Stimulated activated naive CD8-positive, alpha-beta T cell treated with anti-CD3 and anti-CD28 coated beads, Interleukin-15, amount 100 ng/mL, for 72 hours (primary cell): ENCODE data around the gene TAAR2.
A peak's percentile ranks its signal among the peaks of the same experiment; 100 is the strongest.

ENCODE experiments used
- ATAC-seq: fragments of 150-1000 bp; cut with Tn5 transposase; 2 replicates; pipeline ENCODE4 v1.10.0; 2021; ENCODE audit warnings: mild to moderate bottlenecking, moderate library complexity
- DNase-seq, 2 donors: peaks; one replicate each; pipeline ENCODE4 v3.0.0; 2021 to 2022
- H3K27ac Mint-ChIP-seq, 2 donors: one replicate each; pipeline ENCODE4 v1.8.0; 2022; ENCODE audit warnings: mild to moderate bottlenecking in 2 of 2, mixed read lengths in 2 of 2, moderate library complexity in 2 of 2
- H3K27me3 Mint-ChIP-seq: one replicate; pipeline ENCODE4 v1.8.0; 2022; ENCODE audit warnings: mixed read lengths
- H3K4me1 Mint-ChIP-seq: one replicate; pipeline ENCODE4 v1.8.0; 2022; ENCODE audit warnings: mild to moderate bottlenecking, mixed read lengths
- H3K4me3 Mint-ChIP-seq, 2 donors: one replicate each; pipeline ENCODE4 v1.8.0; 2022; ENCODE audit warnings: mild to moderate bottlenecking in 2 of 2, mixed read lengths in 2 of 2, moderate library complexity in 1 of 2
- H3K9me3 Mint-ChIP-seq, 2 donors: one replicate each; pipeline ENCODE4 v1.8.0; 2022; ENCODE audit warnings: mixed read lengths in 2 of 2

Gene TAAR2

GRCh38 chr6:132587424-132587823 lies 36.7 kb downstream of the TAAR2 start:
- no peaks in the 10 kb centered on the region for H3K4me1 Mint-ChIP-seq
- DNase-seq = no peak
- no peak overlapping the region for H3K4me3 Mint-ChIP-seq
- no peak for ATAC-seq
- H3K9me3 Mint-ChIP-seq = no peaks in the 10 kb centered on the region
- H3K27me3 Mint-ChIP-seq = peaks cover 44% of the 10 kb centered on the region
- no peak overlapping the region for H3K27ac Mint-ChIP-seq

- Mint-ChIP-seq H3K27me3 (peaks cover 38% of the 10 kb centered on the region), H3K9me3 (no peaks in the 10 kb centered on the region), H3K4me3 (no peak overlapping the region), H3K4me1 (no peaks in the 10 kb centered on the region), H3K27ac (no peak overlapping the region)
- ATAC-seq = no peak
- no peak for DNase-seq
Measured at GRCh38 chr6:132584698-132585097, 39.4 kb downstream of the TAAR2 start.

- peaks cover 24% of the 10 kb centered on the region for H3K27me3 Mint-ChIP-seq
- no peak overlapping the region for H3K4me3 Mint-ChIP-seq
- no peak for ATAC-seq
- H3K27ac Mint-ChIP-seq = peak overlapping the region in 1 of 2 donors; percentile 34
- H3K4me1 Mint-ChIP-seq = no peaks in the 10 kb centered on the region
- no peak for DNase-seq
- H3K9me3 Mint-ChIP-seq = no peaks in the 10 kb centered on the region
Measured at GRCh38 chr6:132571774-132572173, 52.3 kb downstream of the TAAR2 start.

DNA sequence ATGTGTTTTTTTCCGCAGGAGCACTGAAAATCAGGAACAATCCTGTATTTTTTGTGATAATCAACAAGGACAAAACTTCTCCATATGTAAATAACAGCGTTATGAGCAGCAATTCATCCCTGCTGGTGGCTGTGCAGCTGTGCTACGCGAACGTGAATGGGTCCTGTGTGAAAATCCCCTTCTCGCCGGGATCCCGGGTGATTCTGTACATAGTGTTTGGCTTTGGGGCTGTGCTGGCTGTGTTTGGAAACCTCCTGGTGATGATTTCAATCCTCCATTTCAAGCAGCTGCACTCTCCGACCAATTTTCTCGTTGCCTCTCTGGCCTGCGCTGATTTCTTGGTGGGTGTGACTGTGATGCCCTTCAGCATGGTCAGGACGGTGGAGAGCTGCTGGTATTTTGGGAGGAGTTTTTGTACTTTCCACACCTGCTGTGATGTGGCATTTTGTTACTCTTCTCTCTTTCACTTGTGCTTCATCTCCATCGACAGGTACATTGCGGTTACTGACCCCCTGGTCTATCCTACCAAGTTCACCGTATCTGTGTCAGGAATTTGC lies 53.8 kb downstream of the TAAR2 start, which contains the start of gene TAAR6:
TSS of gene TAAR6 (plus strand) at position 102 of the 557 bp plus-strand sequence. CDS start at position 102, 0 bp downstream.
- no peak within 1 kb of the TSS for H3K27ac Mint-ChIP-seq
- no peaks in the 10 kb centered on the region for H3K4me1 Mint-ChIP-seq
- no peaks in the 10 kb centered on the region for H3K9me3 Mint-ChIP-seq
- DNase-seq (no peak), ATAC-seq (no peak)
- peaks cover 24% of the 10 kb centered on the region for H3K27me3 Mint-ChIP-seq
- no peak within 1 kb of the TSS for H3K4me3 Mint-ChIP-seq

GRCh38 chr6:132569170-132569569 lies 54.9 kb downstream of the TAAR2 start:
- H3K4me3 Mint-ChIP-seq = no peak overlapping the region
- DNase-seq = no peak
- H3K27ac Mint-ChIP-seq = no peak overlapping the region
- no peaks in the 10 kb centered on the region for H3K9me3 Mint-ChIP-seq
- H3K27me3 Mint-ChIP-seq = peaks cover 24% of the 10 kb centered on the region
- no peaks in the 10 kb centered on the region for H3K4me1 Mint-ChIP-seq
- no peak for ATAC-seq

GRCh38 chr6:132568611-132569010 lies 55.5 kb downstream of the TAAR2 start:
- no peaks in the 10 kb centered on the region for H3K4me1 Mint-ChIP-seq
- no peak overlapping the region for H3K27ac Mint-ChIP-seq
- H3K9me3 Mint-ChIP-seq = no peaks in the 10 kb centered on the region
- H3K4me3 Mint-ChIP-seq = no peak overlapping the region
- H3K27me3 Mint-ChIP-seq = peaks cover 19% of the 10 kb centered on the region
- DNase-seq (no peak), ATAC-seq (no peak)

- Mint-ChIP-seq H3K4me3 (no peak overlapping the region), H3K27me3 (peaks cover 9% of the 10 kb centered on the region), H3K9me3 (no peaks in the 10 kb centered on the region), H3K4me1 (no peaks in the 10 kb centered on the region), H3K27ac (no peak overlapping the region)
- ATAC-seq = no peak
- no peak for DNase-seq
Measured at GRCh38 chr6:132567566-132567965, 56.5 kb downstream of the TAAR2 start.
